ENCODE data around the gene PRR3.

- no peak for TF ChIP-seq CTCF (conservative IDR thresholded peaks at IDR 0.05)
- TF ChIP-seq ZFX (IDR thresholded peaks at IDR 0.05): no peak
These were observed 14.6 kb downstream of the PRR3 start for GRCh38 chr6:30571762-30572082.
